SK-N-SH treated with all-trans-retinoic acid at 6 μM for 48 hours (cell line): Measurements from ENCODE around the gene AXIN1.

Source experiments
- ATAC-seq: fragments of 200-7000 bp; cut with Tn5 transposase; 3 replicates; pipeline ENCODE4 v1.9.1; 2020; ENCODE audit warnings: mild to moderate bottlenecking, moderate library complexity
- BACH2 ChIP-seq: fragments of 250-450 bp; sonication (Bioruptor Pico); IDR thresholded peaks from 2 replicates; pipeline ENCODE4 v1.9.0; 2021; ENCODE audit warnings: mild to moderate bottlenecking, borderline replicate concordance
- CREB5 ChIP-seq: fragments of 250-450 bp; sonication (Bioruptor Pico); IDR thresholded peaks from 2 replicates; pipeline ENCODE4 v1.5.1; 2020; ENCODE audit warnings: low read depth, mild to moderate bottlenecking, moderate library complexity
- CSDC2 ChIP-seq: fragments of 250-450 bp; sonication (Bioruptor Pico); IDR thresholded peaks from 2 replicates; pipeline ENCODE4 v1.5.0; 2020; ENCODE audit warnings: mild to moderate bottlenecking, moderate library complexity
- ESRRG ChIP-seq: fragments of 250-450 bp; sonication (Bioruptor Pico); IDR thresholded peaks from 2 replicates; pipeline ENCODE4 v1.6.1; 2021; ENCODE audit warnings: mild to moderate bottlenecking
- GLIS3 ChIP-seq: fragments of 250-450 bp; sonication (Bioruptor Pico); IDR thresholded peaks from 2 replicates; pipeline ENCODE4 v1.5.0; 2020; ENCODE audit warnings: mild to moderate bottlenecking, moderate library complexity
- ISL1 ChIP-seq: fragments of 250-450 bp; sonication (Bioruptor Pico); IDR thresholded peaks from 2 replicates; pipeline ENCODE4 v2.1.2; 2022; ENCODE audit warnings: mild to moderate bottlenecking, moderate library complexity
- PPARA ChIP-seq: fragments of 250-450 bp; sonication (Bioruptor Pico); IDR thresholded peaks from 2 replicates; pipeline ENCODE4 v1.5.0; 2020; ENCODE audit warnings: mild to moderate bottlenecking, borderline replicate concordance
- RARB ChIP-seq: fragments of 250-450 bp; sonication (Bioruptor Pico); IDR thresholded peaks from 2 replicates; pipeline ENCODE4 v1.8.0; 2021; ENCODE audit warnings: mild to moderate bottlenecking, moderate library complexity
- SNAI2 ChIP-seq: fragments of 250-450 bp; sonication (Bioruptor Pico); IDR thresholded peaks from 2 replicates; pipeline ENCODE4 v1.5.0; 2020; ENCODE audit warnings: mild to moderate bottlenecking, moderate library complexity
- TCF4 ChIP-seq: fragments of 250-450 bp; sonication (Bioruptor Pico); IDR thresholded peaks from 2 replicates; pipeline ENCODE4 v1.8.0; 2021; ENCODE audit warnings: mild to moderate bottlenecking, moderate library complexity, borderline replicate concordance
- TOX ChIP-seq: fragments of 250-450 bp; sonication (Bioruptor Pico); IDR thresholded peaks from 2 replicates; pipeline ENCODE4 v1.8.0; 2021; ENCODE audit warnings: mild to moderate bottlenecking, moderate library complexity, borderline replicate concordance
- ZFP3 ChIP-seq: fragments of 250-450 bp; sonication (Bioruptor Pico); IDR thresholded peaks from 2 replicates; pipeline ENCODE4 v1.5.0; 2020; ENCODE audit warnings: mild to moderate bottlenecking, moderate library complexity
- ZFP30 ChIP-seq: fragments of 450-650 bp; formaldehyde crosslinking; IDR thresholded peaks from 2 replicates; pipeline ENCODE4 v1.5.0; 2022; ENCODE audit warnings: mild to moderate bottlenecking, moderate library complexity
- ZNF565 ChIP-seq: fragments of 450-650 bp; formaldehyde crosslinking; conservative IDR thresholded peaks from 2 replicates; pipeline ENCODE4 v1.5.0; 2020; ENCODE audit warnings: low read depth, mild to moderate bottlenecking, moderate library complexity
- ZNF70 ChIP-seq: fragments of 450-650 bp; formaldehyde crosslinking; IDR thresholded peaks from 2 replicates; pipeline ENCODE4 v1.5.0; 2020; ENCODE audit warnings: mild to moderate bottlenecking, moderate library complexity
- ZNF8 ChIP-seq: fragments of 450-650 bp; formaldehyde crosslinking; IDR thresholded peaks from 2 replicates; pipeline ENCODE4 v1.5.0; 2020; ENCODE audit warnings: mild to moderate bottlenecking, moderate library complexity
- TF ChIP-seq, protein P1 (sequence below): fragments of 250-450 bp; sonication (Bioruptor Pico); IDR thresholded peaks from 2 replicates; pipeline ENCODE4 v1.5.1; 2021; ENCODE audit warnings: mild to moderate bottlenecking, moderate library complexity
- TF ChIP-seq, protein P2 (sequence below): fragments of 250-450 bp; sonication (Bioruptor Pico); IDR thresholded peaks from 2 replicates; pipeline ENCODE4 v1.8.0; 2020; ENCODE audit warnings: mild to moderate bottlenecking, moderate library complexity, borderline replicate concordance
- TF ChIP-seq, protein P3 (sequence below): fragments of 250-450 bp; sonication (Bioruptor Pico); IDR thresholded peaks from 2 replicates; pipeline ENCODE4 v1.5.0; 2020; ENCODE audit warnings: mild to moderate bottlenecking, moderate library complexity

The AXIN1 gene

GRCh38 chr16:275041-275641 lies 77.4 kb downstream of the AXIN1 start:
- ATAC-seq: no peak
- no peak for TF ChIP-seq TOX (CRISPR knock-in tag)
- no peak for TF ChIP-seq ZNF565
- TF ChIP-seq ZNF70 (CRISPR knock-in tag): no peak
- TF ChIP-seq ESRRG (CRISPR knock-in tag): no peak
- no peak for TF ChIP-seq ZFP30 (CRISPR knock-in tag)
- TF ChIP-seq, protein P1, sequence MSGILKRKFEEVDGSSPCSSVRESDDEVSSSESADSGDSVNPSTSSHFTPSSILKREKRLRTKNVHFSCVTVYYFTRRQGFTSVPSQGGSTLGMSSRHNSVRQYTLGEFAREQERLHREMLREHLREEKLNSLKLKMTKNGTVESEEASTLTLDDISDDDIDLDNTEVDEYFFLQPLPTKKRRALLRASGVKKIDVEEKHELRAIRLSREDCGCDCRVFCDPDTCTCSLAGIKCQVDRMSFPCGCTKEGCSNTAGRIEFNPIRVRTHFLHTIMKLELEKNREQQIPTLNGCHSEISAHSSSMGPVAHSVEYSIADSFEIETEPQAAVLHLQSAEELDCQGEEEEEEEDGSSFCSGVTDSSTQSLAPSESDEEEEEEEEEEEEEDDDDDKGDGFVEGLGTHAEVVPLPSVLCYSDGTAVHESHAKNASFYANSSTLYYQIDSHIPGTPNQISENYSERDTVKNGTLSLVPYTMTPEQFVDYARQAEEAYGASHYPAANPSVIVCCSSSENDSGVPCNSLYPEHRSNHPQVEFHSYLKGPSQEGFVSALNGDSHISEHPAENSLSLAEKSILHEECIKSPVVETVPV (CRISPR knock-in tag): no peak
- no peak for TF ChIP-seq ZFP3 (CRISPR knock-in tag)
- TF ChIP-seq PPARA: no peak
- no peak for TF ChIP-seq CREB5 (CRISPR knock-in tag)
- no peak for TF ChIP-seq ZNF8 (CRISPR knock-in tag)
- TF ChIP-seq GLIS3 (CRISPR knock-in tag): no peak
- TF ChIP-seq ISL1 (CRISPR knock-in tag): no peak
- no peak for TF ChIP-seq SNAI2 (CRISPR knock-in tag)
- no peak for TF ChIP-seq BACH2 (CRISPR knock-in tag)
- TF ChIP-seq CSDC2 (CRISPR knock-in tag): no peak
- TF ChIP-seq RARB: no peak
- TF ChIP-seq, protein P2, sequence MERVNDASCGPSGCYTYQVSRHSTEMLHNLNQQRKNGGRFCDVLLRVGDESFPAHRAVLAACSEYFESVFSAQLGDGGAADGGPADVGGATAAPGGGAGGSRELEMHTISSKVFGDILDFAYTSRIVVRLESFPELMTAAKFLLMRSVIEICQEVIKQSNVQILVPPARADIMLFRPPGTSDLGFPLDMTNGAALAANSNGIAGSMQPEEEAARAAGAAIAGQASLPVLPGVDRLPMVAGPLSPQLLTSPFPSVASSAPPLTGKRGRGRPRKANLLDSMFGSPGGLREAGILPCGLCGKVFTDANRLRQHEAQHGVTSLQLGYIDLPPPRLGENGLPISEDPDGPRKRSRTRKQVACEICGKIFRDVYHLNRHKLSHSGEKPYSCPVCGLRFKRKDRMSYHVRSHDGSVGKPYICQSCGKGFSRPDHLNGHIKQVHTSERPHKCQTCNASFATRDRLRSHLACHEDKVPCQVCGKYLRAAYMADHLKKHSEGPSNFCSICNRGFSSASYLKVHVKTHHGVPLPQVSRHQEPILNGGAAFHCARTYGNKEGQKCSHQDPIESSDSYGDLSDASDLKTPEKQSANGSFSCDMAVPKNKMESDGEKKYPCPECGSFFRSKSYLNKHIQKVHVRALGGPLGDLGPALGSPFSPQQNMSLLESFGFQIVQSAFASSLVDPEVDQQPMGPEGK (CRISPR knock-in tag): no peak
- TF ChIP-seq TCF4 (CRISPR knock-in tag): no peak
- TF ChIP-seq, protein P3, sequence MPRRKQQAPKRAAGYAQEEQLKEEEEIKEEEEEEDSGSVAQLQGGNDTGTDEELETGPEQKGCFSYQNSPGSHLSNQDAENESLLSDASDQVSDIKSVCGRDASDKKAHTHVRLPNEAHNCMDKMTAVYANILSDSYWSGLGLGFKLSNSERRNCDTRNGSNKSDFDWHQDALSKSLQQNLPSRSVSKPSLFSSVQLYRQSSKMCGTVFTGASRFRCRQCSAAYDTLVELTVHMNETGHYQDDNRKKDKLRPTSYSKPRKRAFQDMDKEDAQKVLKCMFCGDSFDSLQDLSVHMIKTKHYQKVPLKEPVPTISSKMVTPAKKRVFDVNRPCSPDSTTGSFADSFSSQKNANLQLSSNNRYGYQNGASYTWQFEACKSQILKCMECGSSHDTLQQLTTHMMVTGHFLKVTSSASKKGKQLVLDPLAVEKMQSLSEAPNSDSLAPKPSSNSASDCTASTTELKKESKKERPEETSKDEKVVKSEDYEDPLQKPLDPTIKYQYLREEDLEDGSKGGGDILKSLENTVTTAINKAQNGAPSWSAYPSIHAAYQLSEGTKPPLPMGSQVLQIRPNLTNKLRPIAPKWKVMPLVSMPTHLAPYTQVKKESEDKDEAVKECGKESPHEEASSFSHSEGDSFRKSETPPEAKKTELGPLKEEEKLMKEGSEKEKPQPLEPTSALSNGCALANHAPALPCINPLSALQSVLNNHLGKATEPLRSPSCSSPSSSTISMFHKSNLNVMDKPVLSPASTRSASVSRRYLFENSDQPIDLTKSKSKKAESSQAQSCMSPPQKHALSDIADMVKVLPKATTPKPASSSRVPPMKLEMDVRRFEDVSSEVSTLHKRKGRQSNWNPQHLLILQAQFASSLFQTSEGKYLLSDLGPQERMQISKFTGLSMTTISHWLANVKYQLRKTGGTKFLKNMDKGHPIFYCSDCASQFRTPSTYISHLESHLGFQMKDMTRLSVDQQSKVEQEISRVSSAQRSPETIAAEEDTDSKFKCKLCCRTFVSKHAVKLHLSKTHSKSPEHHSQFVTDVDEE (CRISPR knock-in tag): no peak

DNA sequence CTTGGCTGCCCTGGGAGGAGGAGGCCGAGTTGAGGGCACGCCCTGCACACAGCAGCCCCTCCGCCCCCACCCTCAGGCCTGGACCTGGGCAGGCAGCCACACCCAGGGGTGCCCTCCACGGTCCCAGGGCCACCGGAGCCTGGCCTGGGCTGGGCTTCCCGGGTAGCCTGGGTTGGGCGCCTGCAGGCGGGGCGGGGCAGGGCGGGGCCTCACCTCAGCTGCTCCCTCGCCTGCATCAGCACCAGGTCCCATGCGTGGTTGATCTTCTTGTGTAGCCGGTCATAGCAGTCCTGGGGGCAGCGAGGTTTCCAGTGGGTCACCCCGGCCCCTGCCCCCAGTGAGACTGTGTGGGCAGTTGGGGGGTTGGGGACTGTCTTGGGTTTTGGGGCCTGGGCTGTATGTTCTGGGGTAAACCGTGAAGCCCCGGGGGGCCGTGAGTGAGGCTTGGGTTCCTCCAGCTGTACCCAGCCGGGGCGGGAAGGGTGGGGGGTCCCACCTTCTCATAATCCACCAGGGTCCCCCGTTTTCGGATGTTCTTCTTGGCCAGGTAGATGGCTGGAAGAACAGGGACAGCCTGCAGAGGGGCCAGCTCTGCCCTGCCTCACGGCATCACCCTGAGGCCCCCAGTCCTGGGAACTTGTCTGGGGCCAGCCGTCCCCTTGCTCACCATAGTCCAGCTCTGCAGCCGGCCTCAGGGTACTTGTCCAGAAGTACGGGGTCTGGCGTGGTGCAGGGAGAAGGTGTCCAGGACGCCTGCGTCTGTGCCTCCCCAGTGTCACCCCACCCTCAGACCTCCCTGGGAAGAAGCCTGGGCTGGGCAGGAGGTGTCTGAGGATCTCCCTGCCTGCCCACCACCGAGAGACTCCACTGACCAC lies 78.7 kb downstream of the AXIN1 start:
- no peak for TF ChIP-seq ESRRG (CRISPR knock-in tag)
- ATAC-seq: no peak

GRCh38 chr16:272633-273546 lies 79.6 kb downstream of the AXIN1 start:
- no peak for ATAC-seq
- TF ChIP-seq, protein P3 (CRISPR knock-in tag): no peak
- no peak for TF ChIP-seq CSDC2 (CRISPR knock-in tag)
